Endodermal cell (in vitro differentiated cells): ENCODE measurements around the gene FZD10. TPM values are rescaled to one million over a fixed set of nuclear protein-coding genes. Genes with fewer than 3 reads are reported as not detected.

Experiments used
- DNase-seq: peaks from one replicate; pipeline ENCODE4 v3.0.0-alpha.2; 2017
- H3K27ac ChIP-seq: 2 replicates; pipeline ENCODE4 v1.5.1; 2013; ENCODE audit warnings: mild to moderate bottlenecking, low read depth, low read length, moderate library complexity
- H3K27me3 ChIP-seq: 2 replicates; pipeline ENCODE4 v1.6.1; 2013; ENCODE audit warnings: mild to moderate bottlenecking, low read length, moderate library complexity; ENCODE audit not compliant: insufficient read depth, control insufficient read depth, poor library complexity, severe bottlenecking
- H3K36me3 ChIP-seq: 2 replicates; pipeline ENCODE4 v1.7.0; 2013; ENCODE audit warnings: mild to moderate bottlenecking, low read length, moderate library complexity; ENCODE audit not compliant: control insufficient read depth, insufficient read depth
- H3K4me1 ChIP-seq: one replicate; pipeline ENCODE4 v1.7.0; 2013; ENCODE audit warnings: low read length; ENCODE audit not compliant: control insufficient read depth, insufficient read depth
- H3K4me3 ChIP-seq: 2 replicates; pipeline ENCODE4 v1.5.1; 2013; ENCODE audit warnings: mild to moderate bottlenecking, low read length, moderate library complexity
- H3K9ac ChIP-seq: 2 replicates; pipeline ENCODE4 v1.6.1; 2013; ENCODE audit warnings: mild to moderate bottlenecking, low read length, moderate library complexity; ENCODE audit not compliant: poor library complexity, severe bottlenecking; ENCODE audit errors: extremely low read depth
- H3K9me3 ChIP-seq: 2 replicates; pipeline ENCODE4 v1.6.1; 2013; ENCODE audit warnings: mild to moderate bottlenecking, low read length, moderate library complexity; ENCODE audit not compliant: control insufficient read depth
- H3K27ac Mint-ChIP-seq: 2 replicates; pipeline ENCODE4 v1.8.0; 2020; ENCODE audit warnings: mixed read lengths
- H3K27me3 Mint-ChIP-seq: 2 replicates; pipeline ENCODE4 v1.8.0; 2021; ENCODE audit warnings: mild to moderate bottlenecking, mixed read lengths; ENCODE audit not compliant: insufficient read depth
- H3K36me3 Mint-ChIP-seq: 2 replicates; pipeline ENCODE4 v1.8.0; 2020; ENCODE audit warnings: low read depth, mixed read lengths
- H3K4me1 Mint-ChIP-seq: 2 replicates; pipeline ENCODE4 v1.8.0; 2020; ENCODE audit warnings: mixed read lengths
- H3K4me3 Mint-ChIP-seq: 2 replicates; pipeline ENCODE4 v1.8.0; 2020; ENCODE audit warnings: mild to moderate bottlenecking, moderate library complexity, mixed read lengths
- H3K9me3 Mint-ChIP-seq: 2 replicates; pipeline ENCODE4 v1.8.0; 2020; ENCODE audit warnings: mild to moderate bottlenecking, mixed read lengths
- WGBS, 2 experiments: methylation state at CpG; one replicate each; pipeline versions ENCODE4 v1.1.5 to v1.1.7; 2013; ENCODE audit warnings: missing lambda C conversion rate in 2 of 2, mixed read lengths in 1 of 2; ENCODE audit not compliant: insufficient coverage in 1 of 2, insufficient read length in 1 of 2; 5-methylcytosine and 5-hydroxymethylcytosine counted together
- total RNA-seq, 2 donors: library from RNA; stranded (reverse); fragmentation: NEBNext Ultra II Directional in 1 of 2; extraction: Animal tissue kit (Norgen Biotek cat#: 25700) in 1 of 2; gene quantifications; 2 replicates in 1 of 2; 3 replicates in 1 of 2; pipeline ENCODE4 v1.2.1, GENCODE V29; 2021
- TF ChIP-seq, protein P1 (sequence below): fragments of 200-600 bp; sonication (generic); conservative IDR thresholded peaks from 2 replicates; pipeline ENCODE4 v1.5.0; 2021; ENCODE audit warnings: antibody characterized with exemption, mild to moderate bottlenecking

FZD10 gene
- total RNA-seq, 2 donors from 2014 or later = 0.18 TPM; not detected in 1

DNA sequence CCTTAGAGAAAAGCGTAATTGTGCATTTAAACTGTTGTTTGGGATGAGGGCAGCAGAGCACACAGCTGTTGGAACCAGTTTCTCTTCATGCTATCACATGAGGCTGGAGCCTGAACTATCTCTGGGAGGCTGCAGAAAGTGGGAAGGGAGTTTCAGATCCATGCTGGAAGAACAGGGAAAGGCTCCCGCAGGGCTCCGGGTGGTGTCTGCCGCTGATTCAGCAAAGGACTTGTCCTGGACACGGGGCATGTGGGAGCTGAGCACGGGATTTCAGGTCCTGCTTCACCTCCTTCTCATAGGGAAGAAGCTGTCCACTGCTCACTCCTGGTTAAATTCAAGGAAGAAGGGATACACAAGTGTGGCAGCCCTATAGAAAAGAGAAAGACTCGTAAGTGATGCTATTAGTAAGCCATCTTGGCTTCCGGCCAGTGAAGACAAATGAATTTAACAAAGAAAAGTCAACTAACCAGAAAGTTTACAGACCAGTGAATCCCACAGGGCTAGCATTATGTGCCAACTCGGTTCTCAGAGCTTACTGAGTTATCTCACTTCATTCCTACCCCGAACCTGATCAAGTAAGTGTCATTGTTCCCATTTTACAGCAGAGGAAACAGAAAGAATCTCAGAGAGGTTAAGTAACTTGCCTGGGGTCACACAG lies 6.7 kb upstream of the FZD10 start:
- Histone ChIP-seq H3K27ac (no peak overlapping the region), H3K4me1 (no peaks in the 10 kb centered on the region), H3K4me3 (no peak overlapping the region), H3K27me3 (peaks cover 94% of the 10 kb centered on the region), H3K9ac (no peak overlapping the region), H3K9me3 (no peaks in the 10 kb centered on the region), H3K36me3 (no peaks in the 10 kb centered on the region)
- no peak for DNase-seq
- Mint-ChIP-seq H3K4me3 (no peak overlapping the region), H3K4me1 (peaks cover 2% of the 10 kb centered on the region), H3K27ac (no peak overlapping the region), H3K9me3 (no peaks in the 10 kb centered on the region), H3K36me3 (no peaks in the 10 kb centered on the region), H3K27me3 (peaks cover 65% of the 10 kb centered on the region)
- 89 to 93% methylated on average over 10 of the region's 10 CpGs for WGBS, 2 experiments
- TF ChIP-seq, protein P1, sequence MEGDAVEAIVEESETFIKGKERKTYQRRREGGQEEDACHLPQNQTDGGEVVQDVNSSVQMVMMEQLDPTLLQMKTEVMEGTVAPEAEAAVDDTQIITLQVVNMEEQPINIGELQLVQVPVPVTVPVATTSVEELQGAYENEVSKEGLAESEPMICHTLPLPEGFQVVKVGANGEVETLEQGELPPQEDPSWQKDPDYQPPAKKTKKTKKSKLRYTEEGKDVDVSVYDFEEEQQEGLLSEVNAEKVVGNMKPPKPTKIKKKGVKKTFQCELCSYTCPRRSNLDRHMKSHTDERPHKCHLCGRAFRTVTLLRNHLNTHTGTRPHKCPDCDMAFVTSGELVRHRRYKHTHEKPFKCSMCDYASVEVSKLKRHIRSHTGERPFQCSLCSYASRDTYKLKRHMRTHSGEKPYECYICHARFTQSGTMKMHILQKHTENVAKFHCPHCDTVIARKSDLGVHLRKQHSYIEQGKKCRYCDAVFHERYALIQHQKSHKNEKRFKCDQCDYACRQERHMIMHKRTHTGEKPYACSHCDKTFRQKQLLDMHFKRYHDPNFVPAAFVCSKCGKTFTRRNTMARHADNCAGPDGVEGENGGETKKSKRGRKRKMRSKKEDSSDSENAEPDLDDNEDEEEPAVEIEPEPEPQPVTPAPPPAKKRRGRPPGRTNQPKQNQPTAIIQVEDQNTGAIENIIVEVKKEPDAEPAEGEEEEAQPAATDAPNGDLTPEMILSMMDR = no peak

DNA sequence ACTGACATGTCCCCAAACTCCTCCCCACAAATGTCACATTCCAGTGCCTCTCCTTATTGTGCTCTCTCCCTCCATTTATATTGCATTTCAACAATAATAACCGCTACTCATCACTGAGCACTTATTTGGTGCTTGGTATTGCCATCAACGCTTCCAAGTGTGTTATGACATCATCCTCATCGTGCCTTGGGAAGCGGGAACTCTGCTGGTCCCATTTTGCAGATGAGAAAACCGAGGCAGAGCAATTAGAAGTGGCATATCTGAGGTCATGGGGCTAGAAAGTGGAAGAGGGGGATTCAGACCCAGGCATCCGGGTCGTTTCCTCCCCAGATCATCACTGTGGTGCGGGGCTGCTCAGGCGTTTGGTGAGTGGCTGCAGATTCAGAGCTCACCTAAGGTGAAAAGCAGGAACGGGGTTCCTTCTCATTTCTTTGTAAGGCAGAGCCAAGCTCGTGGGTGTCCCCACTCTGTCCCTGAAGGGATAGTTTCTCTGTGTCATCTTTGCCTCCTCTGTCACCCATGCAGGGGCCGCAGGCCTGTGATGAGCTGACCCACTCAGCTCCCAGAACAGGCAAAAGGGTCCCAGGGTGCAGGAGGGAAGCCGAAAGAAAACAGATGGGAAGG lies 5.5 kb upstream of the FZD10 start:
- Histone ChIP-seq H3K27me3 (peaks cover 96% of the 10 kb centered on the region), H3K4me1 (peaks cover 6% of the 10 kb centered on the region), H3K36me3 (no peaks in the 10 kb centered on the region), H3K9ac (no peak overlapping the region), H3K9me3 (no peaks in the 10 kb centered on the region), H3K4me3 (no peak overlapping the region), H3K27ac (no peak overlapping the region)
- H3K27ac Mint-ChIP-seq = no peak overlapping the region
- H3K4me3 Mint-ChIP-seq = no peak overlapping the region
- no peak for DNase-seq
- H3K27me3 Mint-ChIP-seq = peaks cover 53% of the 10 kb centered on the region
- H3K9me3 Mint-ChIP-seq = no peaks in the 10 kb centered on the region
- TF ChIP-seq, protein P1 = no peak
- peaks cover 2% of the 10 kb centered on the region for H3K4me1 Mint-ChIP-seq
- 89 to 90% methylated on average over 10 to 13 of the region's 13 CpGs for WGBS, 2 experiments
- no peaks in the 10 kb centered on the region for H3K36me3 Mint-ChIP-seq

DNA sequence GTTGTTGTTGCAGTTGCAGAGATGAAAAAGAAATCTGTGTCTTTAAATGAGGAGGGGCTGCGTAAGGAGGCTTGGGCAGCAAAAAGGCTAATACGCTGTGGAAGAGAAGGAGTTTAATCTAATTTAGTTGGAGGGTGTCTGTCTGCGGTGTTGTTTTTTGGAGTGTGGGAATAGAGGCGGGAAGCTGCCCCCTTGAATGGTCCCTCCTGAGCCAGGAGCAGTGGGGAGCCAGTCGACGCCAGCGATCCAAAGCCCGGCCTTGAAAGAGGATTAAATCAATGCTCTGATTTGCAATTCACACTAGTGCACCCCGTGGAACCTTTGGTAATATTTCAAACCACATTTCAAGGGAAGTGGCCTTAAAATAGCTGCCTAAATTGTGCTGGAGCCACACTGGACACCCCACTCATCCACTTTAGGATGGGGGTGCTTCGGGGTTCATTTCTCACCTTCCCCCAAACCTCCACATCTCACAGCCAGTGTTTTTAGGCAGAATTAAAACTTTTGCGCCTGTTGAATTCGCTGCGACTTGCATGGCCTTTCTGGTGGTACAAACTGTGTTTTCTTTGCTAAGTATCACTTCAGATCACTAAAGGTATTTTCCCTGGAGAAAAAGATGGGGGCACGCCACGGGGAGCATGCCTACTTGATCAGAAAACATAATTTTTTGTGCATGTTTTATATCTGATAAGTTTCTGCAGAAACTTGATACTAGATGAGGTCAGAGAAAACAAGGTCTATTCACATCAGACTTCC lies 4.1 kb upstream of the FZD10 start:
- Mint-ChIP-seq H3K36me3 (no peaks in the 10 kb centered on the region), H3K9me3 (no peaks in the 10 kb centered on the region), H3K27me3 (peaks cover 43% of the 10 kb centered on the region), H3K4me3 (no peak overlapping the region), H3K4me1 (peaks cover 4% of the 10 kb centered on the region), H3K27ac (no peak overlapping the region)
- TF ChIP-seq, protein P1 = no peak
- H3K4me3 ChIP-seq = no peak overlapping the region
- no peak overlapping the region for H3K9ac ChIP-seq
- peaks cover 94% of the 10 kb centered on the region for H3K27me3 ChIP-seq
- H3K9me3 ChIP-seq = no peaks in the 10 kb centered on the region
- H3K27ac ChIP-seq = peak overlapping the region; percentile 91
- WGBS, 2 experiments = 10 to 18% methylated on average over 4 to 15 of the region's 15 CpGs
- H3K4me1 ChIP-seq = peaks cover 6% of the 10 kb centered on the region
- no peaks in the 10 kb centered on the region for H3K36me3 ChIP-seq
- peak; percentile 88 for DNase-seq
